B cell (primary cell): ENCODE results near the gene CALN1. TPM values are rescaled to one million over a fixed set of nuclear protein-coding genes. Genes with fewer than 3 reads are reported as not detected.

Experiments
- ATAC-seq: fragments of 200-7000 bp; cut with Tn5 transposase; one replicate; pipeline ENCODE4 v1.10.0; 2021; ENCODE audit warnings: low read depth, mild to moderate bottlenecking, moderate number of reproducible peaks, moderate library complexity
- CTCF ChIA-PET: fragments of 350-600 bp; sonication (Branson Sonifier 250); formaldehyde crosslinking; loops from one replicate; lab custom pipeline; 2021; ENCODE audit warnings: antibody characterized with exemption, inconsistent platforms; lab: Charles Lee
- POLR2A ChIA-PET: fragments of 350-600 bp; sonication (Branson Sonifier 250); formaldehyde crosslinking; loops from one replicate; lab custom pipeline; 2021; ENCODE audit warnings: antibody characterized with exemption; lab: Charles Lee
- DNase-seq: peaks from one replicate; pipeline ENCODE4 v3.0.0; 2013
- H2AFZ ChIP-seq: 2 replicates; pipeline ENCODE4 v1.6.1; 2012; ENCODE audit warnings: mild to moderate bottlenecking, low read depth, low read length; ENCODE audit not compliant: insufficient read depth, poor library complexity, severe bottlenecking
- H3K27ac ChIP-seq, 2 donors: 1 replicate in 1 of 2; 2 replicates in 1 of 2; pipeline ENCODE4 v1.5.1; 2012 to 2013; ENCODE audit warnings: low read length in 2 of 2, mild to moderate bottlenecking in 2 of 2, moderate library complexity in 1 of 2
- H3K27me3 ChIP-seq, 4 experiments: fragments of 200-600 bp in 1 of 4; sonication (generic) in 1 of 4; replicated peaks in 1 of 4; 1 replicate in 2 of 4; 2 replicates in 2 of 4; pipeline versions ENCODE4 v1.6.1 to v1.7.0; 2013 to 2016; ENCODE audit warnings: low read length in 3 of 4, mild to moderate bottlenecking in 2 of 4, mixed read lengths in 1 of 4, moderate library complexity in 1 of 4; ENCODE audit not compliant: insufficient read depth in 4 of 4, control insufficient read depth in 3 of 4; ENCODE audit errors: control extremely low read depth in 1 of 4
- H3K36me3 ChIP-seq, 2 experiments: replicated peaks in 1 of 2; 1 replicate in 1 of 2; 2 replicates in 1 of 2; pipeline versions ENCODE4 v1.6.1 to v1.7.1; 2013; ENCODE audit warnings: low read length in 1 of 2; ENCODE audit not compliant: insufficient read depth in 2 of 2, control insufficient read depth in 1 of 2; ENCODE audit errors: control extremely low read depth in 1 of 2, extremely low read depth in 1 of 2
- H3K4me1 ChIP-seq, 2 donors: fragments of 200-600 bp in 1 of 2; sonication (generic) in 1 of 2; 1 replicate in 1 of 2; 2 replicates in 1 of 2; pipeline versions ENCODE4 v1.5.1 to v1.6.1; 2013 to 2017; ENCODE audit warnings: low read length in 2 of 2; ENCODE audit not compliant: control insufficient read depth in 2 of 2, insufficient read depth in 2 of 2
- H3K4me2 ChIP-seq: replicated peaks from 2 replicates; pipeline ENCODE3; 2012; ENCODE audit warnings: mild to moderate bottlenecking, low read depth, low read length; ENCODE audit not compliant: poor library complexity, severe bottlenecking
- H3K4me3 ChIP-seq, 5 experiments: fragments of 200-600 bp in 1 of 5; sonication (generic) in 1 of 5; 1 replicate in 3 of 5; 2 replicates in 2 of 5; pipeline versions ENCODE4 v1.5.1 to v1.7.0; 2011 to 2016; ENCODE audit warnings: low read length in 4 of 5, mild to moderate bottlenecking in 4 of 5, low read depth in 2 of 5, control low read depth in 1 of 5, moderate library complexity in 1 of 5; ENCODE audit not compliant: insufficient read depth in 1 of 5; ENCODE audit errors: control extremely low read depth in 1 of 5, extremely low read depth in 1 of 5
- H3K79me2 ChIP-seq: fragments of 200-600 bp; sonication (generic); one replicate; pipeline ENCODE4 v1.6.0; 2016; ENCODE audit warnings: low read length; ENCODE audit not compliant: control insufficient read depth, insufficient read depth
- H3K9ac ChIP-seq: fragments of 200-600 bp; sonication (generic); 2 replicates; pipeline ENCODE4 v1.6.1; 2017; ENCODE audit warnings: mild to moderate bottlenecking, low read length, moderate library complexity
- H3K9me3 ChIP-seq, 3 donors: one replicate each; pipeline versions ENCODE4 v1.6.1 to v1.7.1; 2013; ENCODE audit warnings: low read length in 2 of 3; ENCODE audit not compliant: control insufficient read depth in 2 of 3, insufficient read depth in 1 of 3; ENCODE audit errors: control extremely low read depth in 1 of 3
- H4K20me1 ChIP-seq: 2 replicates; pipeline ENCODE4 v1.6.0; 2012; ENCODE audit warnings: mild to moderate bottlenecking, low read length; ENCODE audit not compliant: insufficient read depth, control insufficient read depth, poor library complexity, severe bottlenecking
- H3K27ac Mint-ChIP-seq: one replicate; pipeline ENCODE4 v1.8.0; 2021; ENCODE audit warnings: mixed read lengths
- H3K27me3 Mint-ChIP-seq: one replicate; pipeline ENCODE4 v1.8.0; 2021; ENCODE audit warnings: mixed read lengths
- H3K4me1 Mint-ChIP-seq: one replicate; pipeline ENCODE4 v1.8.0; 2021; ENCODE audit warnings: mixed read lengths
- H3K4me3 Mint-ChIP-seq: one replicate; pipeline ENCODE4 v1.8.0; 2021; ENCODE audit warnings: mixed read lengths
- H3K9me3 Mint-ChIP-seq: one replicate; pipeline ENCODE4 v1.8.0; 2022; ENCODE audit warnings: mixed read lengths; ENCODE audit not compliant: insufficient read depth
- EZH2 ChIP-seq: IDR thresholded peaks from 2 replicates; pipeline ENCODE4 v1.6.1; 2012; ENCODE audit warnings: borderline replicate concordance, low read depth, mild to moderate bottlenecking, moderate library complexity, low read length; ENCODE audit not compliant: insufficient read depth, poor library complexity, severe bottlenecking
- WGBS: methylation state at CpG from one replicate; pipeline ENCODE4 v1.1.5; 2013; ENCODE audit warnings: missing lambda C conversion rate; ENCODE audit not compliant: insufficient coverage; 5-methylcytosine and 5-hydroxymethylcytosine counted together
- intact Hi-C: fragments of 100-400 bp; cut with micrococcal nuclease; formaldehyde crosslinking; loops from one replicate; pipeline ENCODE4 v1.10.0; 2022
- polyA plus RNA-seq: library from polyadenylated mRNA; depleted of rRNA; stranded (reverse); fragments of >200 nt; gene quantifications from 2 replicates; pipeline ENCODE4 v1.2.3, GENCODE V29; 2012
- total RNA-seq, 2 donors: library from RNA; stranded (reverse); fragments of 120-200 nt in 1 of 2; gene quantifications; 1 replicate in 1 of 2; 2 replicates in 1 of 2; pipeline versions ENCODE4 v1.2.3 to v1.2.4, GENCODE V29; 2013 to 2022
- TF ChIP-seq, protein P1 (sequence below): fragments of 200-600 bp; IDR thresholded peaks from one replicate; pipeline ENCODE4 v1.8.0; 2022; ENCODE audit warnings: antibody characterized with exemption, mild to moderate bottlenecking

Gene CALN1
- total and polyA plus RNA-seq, 2 donors (not counting 1 experiment from before 2014, with no cell fraction given) = not detected

GRCh38 chr7:72272479-72272878 is 139.7 kb downstream of the CALN1 start:
- Histone ChIP-seq H3K4me1 (no peaks in the 10 kb centered on the region), H3K4me2 (no peak overlapping the region), H4K20me1 (no peaks in the 10 kb centered on the region), H3K79me2 (no peaks in the 10 kb centered on the region), H3K27me3 (no peaks in the 10 kb centered on the region), H3K27ac (no peak overlapping the region), H2AFZ (no peak overlapping the region), H3K36me3 (no peaks in the 10 kb centered on the region), H3K9me3 (peaks cover 1 to 15% (median 6%) of the 10 kb centered on the region in 3 donors), H3K4me3 (no peak overlapping the region), H3K9ac (no peak overlapping the region)
- no peaks in the 10 kb centered on the region for H3K4me1 Mint-ChIP-seq
- no peak for DNase-seq
- ChIA-PET CTCF (no interaction called here), POLR2A (no interaction called here)
- intact Hi-C loops = no loop called here
- ATAC-seq = no peak
- H3K9me3 Mint-ChIP-seq = peaks cover 9% of the 10 kb centered on the region
- H3K27me3 Mint-ChIP-seq = no peaks in the 10 kb centered on the region
- 98% methylated on average over 5 of the region's 6 CpGs for WGBS
- H3K27ac Mint-ChIP-seq = no peak overlapping the region
- no peak overlapping the region for H3K4me3 Mint-ChIP-seq
- no peak for TF ChIP-seq EZH2
- TF ChIP-seq, protein P1, sequence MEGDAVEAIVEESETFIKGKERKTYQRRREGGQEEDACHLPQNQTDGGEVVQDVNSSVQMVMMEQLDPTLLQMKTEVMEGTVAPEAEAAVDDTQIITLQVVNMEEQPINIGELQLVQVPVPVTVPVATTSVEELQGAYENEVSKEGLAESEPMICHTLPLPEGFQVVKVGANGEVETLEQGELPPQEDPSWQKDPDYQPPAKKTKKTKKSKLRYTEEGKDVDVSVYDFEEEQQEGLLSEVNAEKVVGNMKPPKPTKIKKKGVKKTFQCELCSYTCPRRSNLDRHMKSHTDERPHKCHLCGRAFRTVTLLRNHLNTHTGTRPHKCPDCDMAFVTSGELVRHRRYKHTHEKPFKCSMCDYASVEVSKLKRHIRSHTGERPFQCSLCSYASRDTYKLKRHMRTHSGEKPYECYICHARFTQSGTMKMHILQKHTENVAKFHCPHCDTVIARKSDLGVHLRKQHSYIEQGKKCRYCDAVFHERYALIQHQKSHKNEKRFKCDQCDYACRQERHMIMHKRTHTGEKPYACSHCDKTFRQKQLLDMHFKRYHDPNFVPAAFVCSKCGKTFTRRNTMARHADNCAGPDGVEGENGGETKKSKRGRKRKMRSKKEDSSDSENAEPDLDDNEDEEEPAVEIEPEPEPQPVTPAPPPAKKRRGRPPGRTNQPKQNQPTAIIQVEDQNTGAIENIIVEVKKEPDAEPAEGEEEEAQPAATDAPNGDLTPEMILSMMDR = no peak

- Histone ChIP-seq H3K9me3 (peaks cover 0 to 2% (median 1%) of the 10 kb centered on the region in 3 donors), H3K27ac (no peak overlapping the region), H3K36me3 (no peaks in the 10 kb centered on the region), H3K79me2 (no peaks in the 10 kb centered on the region), H4K20me1 (no peaks in the 10 kb centered on the region), H3K27me3 (no peaks in the 10 kb centered on the region), H3K9ac (no peak overlapping the region), H3K4me3 (no peak overlapping the region), H3K4me1 (no peaks in the 10 kb centered on the region), H3K4me2 (no peak overlapping the region), H2AFZ (no peak overlapping the region)
- ATAC-seq (no peak), DNase-seq (no peak)
- Mint-ChIP-seq H3K9me3 (peaks cover 4% of the 10 kb centered on the region), H3K4me1 (no peaks in the 10 kb centered on the region), H3K27me3 (no peaks in the 10 kb centered on the region), H3K4me3 (no peak overlapping the region), H3K27ac (no peak overlapping the region)
- ChIA-PET POLR2A (no interaction called here), CTCF (no interaction called here)
- no peak for TF ChIP-seq EZH2
- TF ChIP-seq, protein P1 = no peak
- no CpG with 5 or more reads among the region's 3 CpGs for whole genome bisulfite sequencing
- intact Hi-C loops = no loop called here
These were observed 143.3 kb downstream of the CALN1 start for GRCh38 chr7:72268796-72269195.
